Measurements from ENCODE around the gene RAB34.

The RAB34 gene, protein sequence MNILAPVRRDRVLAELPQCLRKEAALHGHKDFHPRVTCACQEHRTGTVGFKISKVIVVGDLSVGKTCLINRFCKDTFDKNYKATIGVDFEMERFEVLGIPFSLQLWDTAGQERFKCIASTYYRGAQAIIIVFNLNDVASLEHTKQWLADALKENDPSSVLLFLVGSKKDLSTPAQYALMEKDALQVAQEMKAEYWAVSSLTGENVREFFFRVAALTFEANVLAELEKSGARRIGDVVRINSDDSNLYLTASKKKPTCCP

DNA sequence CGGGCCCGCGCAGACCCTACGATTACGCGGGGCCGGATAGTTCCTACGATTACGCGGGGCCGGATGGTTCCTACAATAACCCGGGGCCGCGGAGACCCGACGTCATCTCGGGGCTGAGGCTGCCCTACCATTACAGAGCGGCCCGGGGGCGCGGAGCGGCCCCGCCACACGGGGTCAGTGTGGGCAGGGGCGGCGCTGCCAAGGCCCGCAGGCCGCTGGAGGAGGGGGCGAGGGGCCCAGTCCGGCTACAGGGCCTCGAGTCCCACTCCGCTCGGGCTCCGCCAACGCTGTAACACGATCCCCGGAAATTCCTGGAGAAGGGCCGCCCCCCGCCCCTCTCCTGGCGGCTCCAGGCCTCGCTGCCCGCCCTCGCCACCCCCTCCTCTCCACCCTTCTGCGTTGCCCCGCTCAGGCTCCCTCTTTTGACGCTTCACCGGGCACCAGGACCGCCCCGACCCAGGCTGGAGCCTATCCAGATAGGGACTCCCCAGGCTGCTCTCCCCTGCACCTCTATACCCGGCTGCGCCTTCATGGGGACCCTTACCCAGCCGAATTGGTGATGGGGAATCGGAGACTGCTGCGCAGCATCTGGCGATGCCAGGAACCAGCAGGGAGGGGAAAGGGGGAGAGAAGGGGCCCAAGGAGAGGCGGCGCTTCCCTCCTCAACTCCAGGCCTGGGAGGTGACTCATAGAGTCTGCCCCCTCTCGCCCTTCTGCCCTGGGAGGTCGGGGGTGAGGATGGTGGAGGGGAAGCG lies at the start of gene RAB34:
TSS of gene RAB34 (minus strand) at position 291 of the 755 bp plus-strand sequence. CDS start 602 bp downstream, outside the sequence.
- DNase-seq (ENCODE audit: low spot score): peak; percentile 25

DNA sequence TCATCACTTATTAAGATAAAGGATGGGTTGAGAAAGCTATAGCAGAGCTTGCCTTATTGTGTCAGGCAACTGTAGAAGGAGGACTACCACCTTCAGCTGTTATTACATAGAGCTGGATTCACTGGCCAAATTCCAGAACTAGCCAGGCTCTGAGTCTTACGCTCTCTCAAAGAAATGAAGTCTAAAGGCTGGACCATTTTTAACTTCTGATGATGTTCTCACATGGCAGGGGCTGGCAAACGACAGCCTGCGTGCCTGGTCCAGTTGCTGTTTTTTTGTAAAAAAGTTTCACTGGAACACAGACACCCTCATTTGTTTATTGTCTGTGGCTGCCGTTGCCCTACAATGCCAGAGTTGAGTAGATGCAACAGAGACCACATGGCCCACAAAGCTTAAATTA lies 47.4 kb upstream of the RAB34 start:
- DNase-seq (ENCODE audit: low spot score): peak; percentile 70

DNA sequence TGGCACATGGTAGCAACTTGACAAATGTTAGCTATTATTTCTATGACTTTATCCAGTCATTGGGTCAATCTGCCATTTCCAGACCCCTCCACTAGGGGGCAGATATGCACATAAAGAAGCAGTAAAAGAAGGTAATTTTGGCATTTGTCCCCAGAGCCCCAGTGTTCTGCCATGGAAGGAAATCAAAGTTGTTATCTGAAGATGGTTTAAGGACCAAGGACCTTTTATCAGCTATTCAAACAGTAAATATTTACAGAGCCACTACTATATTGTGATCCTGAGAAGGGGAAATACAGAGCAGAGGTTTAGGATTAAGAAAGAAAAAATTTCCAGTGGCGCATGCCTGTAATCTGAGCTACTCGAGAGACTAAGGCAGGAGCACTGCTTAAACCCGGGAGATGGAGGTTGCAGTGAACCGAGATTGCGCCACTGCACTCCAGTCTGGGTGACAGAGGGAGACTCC lies 46.2 kb upstream of the RAB34 start:
- DNase-seq (ENCODE audit: low spot score): peak; percentile 91

DNA sequence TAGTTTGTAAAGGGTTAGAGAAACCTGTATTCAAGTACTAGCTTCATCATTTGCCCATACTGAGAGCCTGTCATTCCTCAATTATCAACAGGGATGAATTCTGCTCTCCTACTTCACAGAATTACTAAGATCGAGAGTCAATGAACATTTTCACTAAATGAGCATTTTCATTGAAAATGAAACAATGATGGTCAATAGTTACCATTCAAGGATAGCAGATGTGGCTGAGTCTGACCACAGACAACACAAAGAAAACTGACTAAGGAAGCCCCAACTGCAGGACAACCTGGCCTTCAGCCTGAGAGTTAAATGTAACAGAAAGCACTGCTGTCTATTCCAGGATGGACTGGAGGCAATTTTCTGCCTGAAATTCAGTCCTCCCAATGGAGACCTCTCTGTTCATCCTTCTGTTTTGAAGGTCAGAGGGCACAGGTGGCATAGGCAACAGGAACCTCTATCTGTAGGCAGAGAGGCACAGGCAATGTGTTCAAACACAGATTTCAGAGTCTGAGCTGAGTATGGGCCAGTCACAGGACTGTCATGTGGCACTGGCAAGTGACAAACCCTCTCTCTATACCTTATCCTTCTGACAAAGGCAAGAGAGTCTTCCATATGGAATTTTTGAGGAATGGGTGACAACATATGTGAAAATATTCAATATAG lies 45.6 kb upstream of the RAB34 start:
- no peak for DNase-seq (ENCODE audit: low spot score)

DNA sequence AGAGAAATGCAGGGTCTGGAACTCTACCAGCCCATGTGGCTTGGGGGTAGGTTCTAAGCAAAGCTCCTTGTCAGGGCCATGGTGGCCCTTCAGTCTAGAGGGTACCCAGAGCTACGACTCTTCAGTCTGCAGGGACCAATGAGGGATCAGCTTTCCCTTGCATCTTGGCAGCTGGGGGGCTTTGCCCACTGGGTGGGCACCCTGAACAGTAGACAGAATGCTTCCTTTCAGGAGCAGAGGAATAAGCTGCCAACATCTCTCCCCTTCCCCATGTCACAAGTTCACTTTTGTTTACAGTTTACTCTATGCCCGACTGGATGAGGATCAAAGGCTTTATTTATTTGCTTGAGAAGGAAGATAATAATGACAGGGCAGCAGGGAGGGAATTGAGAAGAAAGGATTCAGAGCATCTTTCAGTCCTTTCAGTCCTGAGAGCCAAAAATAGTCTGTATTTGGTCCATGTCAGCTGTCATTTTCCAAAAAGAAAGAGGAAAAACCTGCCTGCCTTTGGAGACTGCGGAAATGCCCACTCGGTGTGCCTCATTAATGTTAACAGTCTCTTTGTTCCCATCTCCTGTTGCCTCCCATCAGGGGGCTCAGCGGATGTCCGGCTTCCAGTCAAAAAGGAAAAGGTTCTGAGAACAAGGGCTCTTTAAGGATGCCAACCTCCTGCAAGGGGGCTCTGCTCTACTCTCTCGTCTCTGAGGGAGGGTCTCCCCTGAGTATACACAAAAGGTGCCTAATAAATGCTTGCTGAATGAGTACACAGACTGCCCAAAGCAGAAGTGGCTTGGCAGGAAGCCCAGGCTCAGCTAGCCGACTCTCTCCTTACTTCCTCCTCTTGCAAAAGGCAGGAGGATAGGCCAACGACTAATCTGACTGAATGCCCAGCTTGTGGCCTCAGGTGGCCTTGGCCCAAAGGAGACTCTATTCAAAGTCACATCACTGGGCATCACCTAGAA lies 43.2 kb upstream of the RAB34 start:
- DNase-seq (ENCODE audit: low spot score): peak; percentile 87

DNA sequence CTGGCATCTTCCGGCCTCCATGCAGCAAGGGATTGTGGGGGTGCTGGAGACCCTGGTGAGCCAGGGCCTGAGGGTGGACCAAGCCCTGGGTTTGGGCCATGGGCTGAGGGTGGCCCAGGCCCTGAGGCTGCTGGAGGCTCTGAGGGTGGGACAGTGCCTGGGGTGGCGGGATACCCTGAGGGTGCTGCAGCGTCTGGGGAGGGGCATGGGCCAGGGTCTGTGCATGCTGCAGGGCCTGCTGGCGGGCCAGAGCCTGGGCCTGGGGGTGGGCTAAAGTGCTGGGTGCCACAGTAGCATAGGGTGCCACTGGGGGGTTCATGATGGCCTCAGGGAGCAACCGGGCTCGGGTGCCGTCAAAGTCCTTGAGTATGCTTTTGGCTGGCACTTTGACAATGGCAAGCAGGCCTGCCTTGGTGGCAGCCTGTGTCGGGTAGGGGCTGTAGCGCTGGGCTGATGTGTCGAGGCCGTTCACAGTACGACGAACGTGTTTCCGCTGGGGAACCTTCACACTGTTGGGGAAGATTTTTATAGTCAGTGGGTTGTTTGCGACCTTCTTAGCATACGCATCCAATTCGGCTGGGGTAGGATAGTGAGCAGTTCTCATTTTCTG lies 41.7 kb upstream of the RAB34 start:
- DNase-seq (ENCODE audit: low spot score): no peak

DNA sequence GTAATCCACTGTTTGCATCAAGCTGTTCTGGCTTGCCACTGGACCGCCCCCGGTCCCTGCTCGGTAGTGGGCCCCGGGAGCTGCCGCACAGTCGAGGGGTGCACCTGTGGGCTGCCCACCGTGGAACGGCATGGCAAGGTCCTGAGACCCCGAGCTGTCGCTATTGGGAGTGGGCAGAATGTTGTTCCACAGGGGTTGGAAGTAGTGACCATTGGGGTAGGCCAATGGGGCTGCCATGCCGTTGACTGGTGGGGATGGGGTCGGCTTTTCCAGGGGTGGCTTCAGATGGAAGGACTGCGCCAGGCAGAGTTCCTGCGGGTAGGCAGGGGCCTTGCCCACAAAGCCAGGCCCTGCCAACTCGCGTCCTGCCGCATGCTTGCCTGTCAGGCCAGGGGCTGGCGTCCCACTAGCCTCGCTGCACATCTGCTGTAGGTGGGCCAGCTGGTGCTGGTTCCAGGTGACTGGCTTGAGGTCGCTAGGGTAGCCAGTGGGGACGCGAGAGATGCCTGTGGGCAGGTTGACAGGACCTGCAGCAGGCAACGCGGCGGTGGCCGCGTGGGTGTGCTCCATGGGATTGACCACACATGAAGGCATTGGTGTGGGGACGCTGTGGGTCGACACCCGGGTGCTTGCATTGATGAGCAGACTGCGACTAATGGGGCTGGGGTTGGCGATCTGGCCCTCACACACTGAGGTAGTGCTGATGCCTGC lies 40.9 kb upstream of the RAB34 start:
- no peak for DNase-seq (ENCODE audit: low spot score)

DNA sequence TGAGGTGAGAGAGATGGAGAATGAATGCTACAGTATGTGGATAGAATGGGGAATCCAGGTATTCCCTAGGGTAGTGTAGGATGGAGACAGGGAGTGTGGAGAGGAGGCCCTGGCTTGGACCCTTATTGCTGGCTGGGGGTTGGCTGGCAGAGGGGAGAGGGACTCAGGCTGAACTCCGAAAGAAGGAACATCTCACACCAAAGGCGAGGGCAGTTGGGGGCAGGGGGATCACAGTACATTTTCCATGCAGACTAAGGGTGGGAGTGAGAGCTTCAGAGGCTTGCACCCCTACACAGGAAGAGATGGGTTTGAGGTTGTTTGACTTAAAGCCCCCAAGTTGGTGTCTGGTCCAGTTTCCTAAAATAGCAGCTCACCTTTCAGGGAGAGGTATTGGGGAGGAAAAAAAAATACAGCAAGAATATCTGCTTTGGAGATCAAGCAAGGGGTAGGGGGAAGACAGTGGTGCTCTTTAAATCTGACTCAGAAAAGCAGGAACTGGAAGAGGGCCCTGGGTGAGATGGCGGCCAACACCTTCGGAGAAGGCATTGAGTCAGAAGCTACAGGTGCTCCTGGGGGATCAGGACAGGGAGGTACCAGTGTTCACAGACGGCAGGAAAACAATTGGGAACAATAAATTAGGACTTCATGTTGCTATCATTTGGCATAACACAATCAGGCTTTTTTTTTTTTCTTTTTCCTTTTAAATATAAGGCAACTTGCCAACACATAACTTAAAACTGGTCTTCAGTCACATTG lies 38.6 kb upstream of the RAB34 start:
- DNase-seq (ENCODE audit: low spot score): no peak

DNA sequence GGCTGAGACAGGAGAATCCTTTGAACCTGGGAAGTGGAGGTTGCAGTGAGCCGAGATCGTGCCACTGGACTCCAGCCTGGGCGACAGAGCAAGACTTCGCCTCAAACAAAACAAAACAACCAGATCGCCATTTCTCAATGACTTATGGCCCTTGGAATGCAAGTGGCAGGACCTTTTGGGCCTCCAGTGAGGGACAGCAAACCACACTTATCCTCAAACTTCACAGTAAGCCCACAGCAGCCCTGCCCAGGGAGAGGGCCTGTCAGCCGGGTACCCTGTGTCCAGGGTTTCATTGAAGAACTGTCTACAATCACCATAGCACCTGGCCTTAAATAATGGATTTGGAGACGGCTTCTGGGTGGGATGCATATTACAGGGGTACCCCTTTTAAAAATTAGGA lies 37.8 kb upstream of the RAB34 start:
- DNase-seq (ENCODE audit: low spot score): no peak

DNA sequence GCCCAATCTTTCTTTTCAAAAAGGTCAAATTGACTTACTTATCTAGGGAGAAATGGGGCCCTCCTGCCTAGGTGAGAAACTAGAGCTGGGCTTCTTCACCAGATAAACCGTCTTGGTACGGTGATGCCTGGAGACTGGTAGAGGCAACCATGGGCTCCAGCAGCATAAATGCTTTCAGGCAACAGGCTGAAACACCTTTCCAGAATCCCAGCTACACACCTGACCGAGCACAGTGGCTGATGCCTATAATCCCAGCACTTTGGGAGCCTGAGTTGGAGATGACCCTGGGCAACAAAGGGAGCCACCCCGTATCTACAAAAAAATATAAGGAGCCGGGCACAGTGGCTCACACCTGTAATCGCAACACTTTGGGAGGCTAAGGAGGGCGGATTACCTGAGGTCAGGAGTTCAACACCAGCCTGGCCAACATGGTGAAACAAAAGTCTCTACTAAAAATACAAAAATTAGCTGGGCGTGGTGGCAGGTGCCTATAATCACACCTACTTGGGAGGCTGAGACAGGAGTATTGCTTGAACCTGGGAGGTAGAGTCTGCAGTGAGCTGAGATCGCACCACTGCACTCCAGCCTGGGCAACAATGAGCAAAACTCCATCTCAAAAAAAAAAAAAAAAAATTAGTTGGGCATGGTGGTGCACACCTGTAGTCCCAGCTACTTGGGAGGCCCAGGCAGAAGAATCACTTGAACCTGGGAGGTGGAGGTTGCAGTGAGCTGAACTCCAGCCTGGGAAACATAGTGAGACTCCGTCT lies 34.1 kb upstream of the RAB34 start:
- DNase-seq (ENCODE audit: low spot score): no peak

DNA sequence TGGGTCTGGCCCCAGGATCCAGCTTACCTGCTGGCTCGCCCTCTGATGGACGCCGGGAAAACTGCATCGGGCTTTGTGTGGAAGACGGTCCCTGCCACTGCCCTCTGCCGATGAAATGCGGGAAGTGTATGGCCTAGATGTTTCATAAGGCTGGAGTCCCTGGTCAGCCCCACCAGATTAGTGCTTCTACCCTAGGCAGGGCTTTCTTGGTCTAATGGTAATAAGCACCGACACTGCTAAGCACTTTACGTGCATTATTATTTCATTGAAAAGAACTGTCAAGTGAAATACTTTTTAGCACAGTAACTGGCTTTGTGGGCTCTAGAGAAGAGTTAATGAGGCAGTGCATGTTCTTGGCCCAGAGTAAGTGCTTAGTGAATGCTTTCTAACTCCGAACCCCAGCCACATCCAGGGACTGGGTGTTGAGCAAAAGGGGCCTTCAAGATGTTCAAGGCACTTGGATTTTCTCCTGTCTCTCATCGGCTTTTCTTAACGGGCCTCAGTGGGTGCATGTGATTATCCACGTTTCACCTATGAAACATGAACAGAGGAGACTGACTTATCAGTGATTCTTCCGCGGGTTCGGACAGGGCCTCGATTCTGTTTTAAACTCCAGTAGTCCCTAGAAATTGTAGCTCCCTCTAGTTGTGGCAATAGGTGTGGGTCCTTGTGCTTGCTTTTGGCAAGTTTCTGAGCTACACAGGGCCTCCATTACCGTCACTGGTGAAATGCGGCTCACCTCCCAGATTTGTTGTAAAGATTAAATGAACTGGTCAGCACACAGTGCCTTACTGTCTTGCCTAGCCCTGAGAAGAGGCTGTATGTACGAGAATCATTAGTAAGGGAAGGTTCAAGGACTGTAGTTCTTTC lies 32.7 kb upstream of the RAB34 start:
- peak; percentile 92 for DNase-seq (ENCODE audit: low spot score)

DNA sequence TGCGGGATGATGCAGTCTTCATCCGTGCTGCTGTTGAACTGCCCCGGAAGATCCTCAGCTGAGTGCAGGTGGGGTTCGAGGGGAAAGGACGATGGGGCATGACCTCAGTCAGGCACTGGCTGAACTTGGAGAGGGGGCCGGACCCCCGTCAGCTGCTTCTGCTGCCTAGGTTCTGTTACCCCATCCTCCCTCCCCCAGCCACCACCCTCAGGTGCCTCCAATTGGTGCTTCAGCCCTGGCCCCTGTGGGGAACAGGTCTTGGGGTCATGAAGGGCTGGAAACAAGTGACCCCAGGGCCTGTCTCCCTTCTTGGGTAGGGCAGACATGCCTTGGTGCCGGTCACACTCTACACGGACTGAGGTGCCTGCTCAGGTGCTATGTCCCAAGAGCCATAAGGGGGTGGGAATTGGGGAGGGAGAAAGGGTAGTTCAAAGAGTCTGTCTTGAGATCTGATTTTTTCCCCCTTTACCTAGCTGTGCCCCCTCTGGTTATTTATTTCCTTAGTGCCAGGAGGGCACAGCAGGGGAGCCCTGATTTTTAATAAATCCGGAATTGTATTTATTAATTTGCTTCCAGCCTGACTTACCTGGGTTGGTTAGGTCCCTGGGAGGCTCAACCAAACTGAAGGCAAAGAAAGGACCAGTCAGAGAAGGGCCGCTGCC lies 32.0 kb upstream of the RAB34 start:
- DNase-seq (ENCODE audit: low spot score): no peak

DNA sequence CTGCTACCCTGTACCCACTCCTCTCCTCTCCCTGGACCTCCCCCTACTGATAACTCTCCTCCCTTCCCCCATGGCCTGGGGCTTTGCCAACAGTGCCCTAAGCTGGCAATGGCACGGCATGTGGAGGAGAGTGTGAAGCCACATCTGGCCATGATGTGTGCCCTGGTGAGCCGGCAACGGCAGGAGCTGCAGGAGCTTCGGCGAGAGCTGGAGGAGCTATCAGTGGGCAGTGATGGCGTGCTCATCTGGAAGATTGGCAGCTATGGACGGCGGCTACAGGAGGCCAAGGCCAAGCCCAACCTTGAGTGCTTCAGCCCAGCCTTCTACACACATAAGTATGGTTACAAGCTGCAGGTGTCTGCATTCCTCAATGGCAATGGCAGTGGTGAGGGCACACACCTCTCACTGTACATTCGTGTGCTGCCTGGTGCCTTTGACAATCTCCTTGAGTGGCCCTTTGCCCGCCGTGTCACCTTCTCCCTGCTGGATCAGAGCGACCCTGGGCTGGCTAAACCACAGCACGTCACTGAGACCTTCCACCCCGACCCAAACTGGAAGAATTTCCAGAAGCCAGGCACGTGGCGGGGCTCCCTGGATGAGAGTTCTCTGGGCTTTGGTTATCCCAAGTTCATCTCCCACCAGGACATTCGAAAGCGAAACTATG lies 31.3 kb upstream of the RAB34 start:
- no peak for DNase-seq (ENCODE audit: low spot score)

DNA sequence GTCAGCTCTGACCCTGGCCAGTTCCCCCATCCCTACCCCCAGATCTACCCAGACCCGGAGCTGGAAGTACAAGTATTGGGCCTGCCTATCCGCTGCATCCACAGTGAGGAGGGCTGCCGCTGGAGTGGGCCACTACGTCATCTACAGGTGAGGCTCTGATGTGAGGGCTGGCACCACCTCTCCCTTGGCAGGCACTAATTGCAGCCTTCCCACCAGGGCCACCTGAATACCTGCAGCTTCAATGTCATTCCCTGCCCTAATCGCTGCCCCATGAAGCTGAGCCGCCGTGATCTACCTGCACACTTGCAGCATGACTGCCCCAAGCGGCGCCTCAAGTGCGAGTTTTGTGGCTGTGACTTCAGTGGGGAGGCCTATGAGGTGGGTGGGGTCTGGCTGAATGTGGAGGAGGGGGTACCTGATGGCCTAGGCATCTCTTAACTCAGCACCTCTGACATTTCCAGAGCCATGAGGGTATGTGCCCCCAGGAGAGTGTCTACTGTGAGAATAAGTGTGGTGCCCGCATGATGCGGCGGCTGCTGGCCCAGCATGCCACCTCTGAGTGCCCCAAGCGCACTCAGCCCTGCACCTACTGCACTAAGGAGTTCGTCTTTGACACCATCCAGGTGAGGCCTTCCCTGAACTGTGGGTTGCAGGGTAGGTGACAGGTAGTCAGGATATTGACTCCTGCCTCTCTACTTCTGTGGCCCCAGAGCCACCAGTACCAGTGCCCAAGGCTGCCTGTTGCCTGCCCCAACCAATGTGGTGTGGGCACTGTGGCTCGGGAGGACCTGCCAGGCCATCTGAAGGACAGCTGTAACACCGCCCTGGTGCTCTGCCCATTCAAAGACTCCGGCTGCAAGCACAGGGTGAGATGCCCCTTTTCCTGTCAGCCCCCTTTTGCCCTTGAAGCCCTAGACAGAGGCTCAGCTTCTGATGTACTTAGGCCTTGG lies 30.4 kb upstream of the RAB34 start:
- DNase-seq (ENCODE audit: low spot score): no peak

DNA sequence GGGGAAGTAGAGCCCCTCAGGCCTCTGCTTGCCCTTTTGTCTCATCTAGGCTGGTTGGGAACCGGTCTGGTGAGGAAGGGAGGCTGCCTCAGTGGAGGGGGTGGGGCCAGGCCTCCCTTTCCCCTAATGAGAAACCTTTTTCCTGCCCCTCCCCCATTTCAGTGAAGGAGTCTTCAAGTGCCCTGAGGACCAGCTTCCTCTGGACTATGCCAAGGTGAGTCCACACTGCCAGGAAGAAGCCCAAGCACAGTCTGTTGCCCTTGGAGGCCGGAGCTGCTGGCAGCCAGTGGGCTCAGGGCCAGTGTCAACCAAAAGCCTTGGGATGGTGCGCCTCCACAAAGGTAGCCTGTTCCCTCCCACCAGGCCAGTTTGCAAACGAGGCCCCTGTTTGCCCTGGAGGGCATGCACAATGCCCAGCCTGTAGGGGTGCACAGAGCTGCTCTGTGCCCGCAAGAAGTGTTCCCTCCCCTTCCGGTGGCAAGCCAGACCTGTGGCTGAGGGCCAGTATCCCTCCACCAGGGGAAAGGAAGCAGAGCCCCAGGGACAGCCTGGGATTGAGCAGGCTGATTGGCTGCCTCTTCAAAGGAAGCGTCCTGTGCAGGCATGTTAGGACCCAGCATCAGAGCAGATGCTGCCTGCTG lies 29.5 kb upstream of the RAB34 start:
- DNase-seq (ENCODE audit: low spot score): peak; percentile 80

All from pons (tissue), 1 donor.